ENCODE results near the gene FGA.

FGA gene

DNA sequence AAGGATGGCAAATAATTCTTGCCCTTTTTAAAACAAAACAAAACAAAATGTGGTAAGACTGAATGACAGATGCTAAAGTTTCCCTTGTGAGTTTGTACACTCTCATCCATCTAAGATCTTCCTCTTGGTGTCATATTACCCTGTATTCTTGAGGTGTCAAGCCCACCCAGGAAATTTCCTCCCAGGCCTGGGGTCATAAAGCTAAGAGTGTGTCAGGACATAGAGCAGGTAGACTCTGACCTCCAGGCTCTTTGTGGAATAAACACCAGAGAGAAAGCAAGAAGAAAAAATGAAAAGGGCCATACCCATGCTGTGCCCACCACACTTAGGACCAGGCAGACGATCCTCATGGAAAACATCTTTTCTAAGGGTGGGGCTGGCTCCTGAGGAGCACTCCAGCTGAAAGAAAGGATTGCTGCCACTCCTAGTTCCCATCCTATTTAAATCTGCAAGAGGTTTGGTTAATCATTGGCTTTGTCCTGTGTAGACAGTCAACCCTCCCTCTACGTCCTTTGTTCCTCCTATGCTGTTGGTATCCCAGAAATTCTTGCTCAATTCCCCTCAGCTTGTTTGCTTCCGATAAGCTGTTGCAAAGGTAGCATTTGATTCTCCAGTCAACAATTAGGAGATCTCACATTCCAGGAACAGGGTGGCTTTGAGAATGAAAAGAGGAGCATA lies at the start of gene FGA:
FGA (minus strand) TSS at position 414 of the 678 bp plus-strand sequence; CDS start at position 359, 55 bp downstream.
- no peak for DNase-seq

DNA sequence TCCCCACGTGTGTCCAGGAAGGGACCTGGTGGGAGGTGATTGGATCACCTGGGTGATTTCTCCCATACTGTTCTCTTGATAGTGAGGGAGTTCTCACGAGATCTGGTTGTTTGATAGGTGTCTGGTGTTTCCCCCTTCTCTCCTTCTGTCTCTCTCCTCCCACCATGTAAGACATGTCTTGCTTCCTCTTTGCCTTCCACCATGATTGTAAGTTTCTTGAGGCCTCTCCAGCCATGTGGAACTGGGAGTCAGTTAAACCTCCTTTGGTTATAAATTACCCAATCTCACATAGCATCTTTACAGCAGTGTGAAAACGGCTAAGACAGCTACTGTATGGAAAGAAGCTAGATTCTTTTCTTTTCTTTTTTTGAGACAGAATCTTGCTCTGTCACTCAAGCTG lies 43.5 kb upstream of the FGA start:
- no peak for DNase-seq

DNA sequence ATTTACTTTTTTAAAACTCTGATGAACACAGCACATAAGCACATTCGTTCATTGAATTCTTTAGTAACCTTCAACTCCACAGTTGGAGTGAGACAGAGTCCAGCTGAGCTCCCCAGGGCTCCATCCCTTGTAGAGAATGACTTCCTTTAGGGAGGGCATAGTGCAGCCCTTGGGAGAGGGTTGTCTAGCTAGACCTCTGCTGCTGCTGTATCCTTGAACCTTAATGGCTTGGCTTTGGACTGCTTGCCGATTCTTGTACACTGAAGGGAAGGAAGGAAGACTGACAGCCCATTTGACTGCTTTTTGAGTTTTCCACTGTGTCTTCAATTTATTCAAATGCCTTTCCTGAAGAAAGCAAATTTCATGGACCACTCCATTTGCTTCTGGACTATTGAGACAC lies 41.3 kb upstream of the FGA start:
- no peak for DNase-seq

DNA sequence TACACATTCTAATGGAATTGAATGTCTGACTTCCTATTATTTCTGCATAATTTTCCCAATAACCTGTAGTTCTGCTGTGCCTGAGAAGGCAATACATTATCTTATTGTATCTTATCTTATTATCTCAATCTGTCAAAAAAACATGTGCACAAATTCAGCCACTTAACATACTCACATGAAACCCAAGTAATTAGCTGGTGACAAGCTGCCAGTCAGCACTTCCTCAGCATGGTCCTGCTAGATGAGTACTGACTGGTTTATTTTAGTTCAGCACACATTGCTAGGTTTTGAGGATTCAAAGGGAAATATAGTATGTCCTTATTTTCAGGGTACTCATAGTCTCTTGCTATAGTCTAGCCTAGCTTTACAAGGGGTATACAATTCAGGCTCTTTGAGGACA lies 39.8 kb upstream of the FGA start:
- no peak for DNase-seq

DNA sequence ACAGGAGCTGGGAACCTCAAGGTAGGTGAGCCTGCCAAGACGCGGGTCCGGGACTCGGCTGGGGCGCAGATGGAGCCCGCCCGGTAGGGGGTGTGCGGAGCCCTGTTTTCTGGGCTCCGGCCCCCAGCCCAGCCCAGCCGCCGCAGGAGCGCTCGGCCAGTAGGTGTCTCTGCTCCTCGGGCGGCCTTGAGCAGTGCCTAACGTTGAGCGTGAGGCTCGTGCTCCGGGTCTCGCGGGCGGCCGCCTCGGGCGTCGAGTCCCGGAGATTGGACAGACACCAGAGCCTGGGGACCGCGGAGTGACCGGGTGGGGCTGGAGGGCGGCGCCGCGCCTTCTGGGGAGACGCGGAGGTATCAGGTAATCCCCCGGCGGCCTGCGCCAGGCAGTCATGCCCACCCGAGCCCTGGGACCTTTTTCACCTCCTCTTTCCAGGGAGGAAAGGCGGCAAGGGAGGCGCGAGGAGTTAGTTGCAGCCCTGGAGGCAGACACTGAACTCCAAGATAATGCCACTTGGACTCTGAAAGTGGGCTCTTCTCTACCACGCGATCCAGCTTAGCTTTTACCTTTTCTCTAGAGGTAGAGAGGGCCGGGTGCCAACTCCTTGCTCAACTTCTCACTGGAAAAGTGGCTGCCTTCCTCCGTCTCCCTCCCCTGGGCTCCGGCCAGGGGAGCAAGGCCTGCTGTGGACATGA lies 36.4 kb upstream of the FGA start:
- no peak for DNase-seq

DNA sequence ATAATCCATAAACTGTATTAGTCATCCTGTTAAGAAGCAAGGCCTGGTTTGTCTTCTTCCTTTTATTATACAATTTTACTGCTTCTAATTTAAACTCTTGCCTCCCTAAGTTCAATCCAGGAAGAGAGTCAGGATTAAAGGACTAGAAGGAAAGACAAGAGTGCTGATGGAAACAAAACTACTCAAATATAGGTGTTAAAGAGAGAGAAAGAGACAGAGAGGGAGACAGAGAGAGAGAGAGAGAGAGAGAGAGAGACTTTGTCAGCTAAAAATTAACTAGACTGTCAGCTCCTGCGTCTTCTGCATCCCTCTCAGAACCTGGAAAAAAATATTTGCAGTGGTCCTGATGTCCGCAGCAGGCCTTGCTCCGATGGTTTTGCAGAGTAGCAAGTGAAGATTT lies 35.4 kb upstream of the FGA start:
- DNase-seq = no peak

DNA sequence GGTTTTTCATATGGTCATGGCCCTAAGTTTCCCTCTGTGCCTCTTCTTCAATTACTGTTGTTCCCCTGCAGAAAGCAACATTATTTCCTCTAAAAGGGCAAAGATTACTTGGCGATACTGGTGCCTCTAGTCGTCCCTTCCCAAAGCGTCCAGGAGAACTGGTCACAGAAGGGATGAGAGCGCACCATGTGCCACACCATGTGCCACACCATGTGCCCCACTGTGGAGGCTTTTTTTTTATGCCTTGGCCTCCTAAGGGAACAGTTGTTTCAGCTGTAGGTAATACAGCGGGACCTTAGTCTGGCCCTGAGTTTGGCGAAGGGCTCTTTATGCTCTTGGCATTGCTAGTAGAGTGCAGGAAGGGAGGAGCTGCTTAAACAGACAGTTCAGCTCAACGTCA lies 33.5 kb upstream of the FGA start:
- no peak for DNase-seq

DNA sequence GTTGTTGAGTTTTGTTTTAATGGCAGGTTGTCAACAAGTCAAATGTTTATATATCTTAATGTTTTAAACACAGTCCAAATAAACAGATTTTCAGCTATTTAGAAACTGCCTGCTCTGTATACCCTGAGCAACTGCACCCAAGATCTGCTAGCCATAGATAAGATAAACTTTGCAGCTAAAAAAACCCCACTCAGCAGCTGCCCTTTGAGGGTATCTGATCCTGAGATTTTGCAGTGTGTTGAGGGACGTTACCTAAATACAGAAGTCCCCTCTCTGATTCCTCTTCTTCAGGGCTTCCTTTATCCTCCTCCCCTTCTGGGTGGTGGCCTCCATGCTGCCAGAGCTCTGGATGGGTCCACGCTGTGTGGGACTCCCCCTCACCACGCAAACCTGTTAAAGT lies 32.9 kb upstream of the FGA start:
- DNase-seq = no peak

DNA sequence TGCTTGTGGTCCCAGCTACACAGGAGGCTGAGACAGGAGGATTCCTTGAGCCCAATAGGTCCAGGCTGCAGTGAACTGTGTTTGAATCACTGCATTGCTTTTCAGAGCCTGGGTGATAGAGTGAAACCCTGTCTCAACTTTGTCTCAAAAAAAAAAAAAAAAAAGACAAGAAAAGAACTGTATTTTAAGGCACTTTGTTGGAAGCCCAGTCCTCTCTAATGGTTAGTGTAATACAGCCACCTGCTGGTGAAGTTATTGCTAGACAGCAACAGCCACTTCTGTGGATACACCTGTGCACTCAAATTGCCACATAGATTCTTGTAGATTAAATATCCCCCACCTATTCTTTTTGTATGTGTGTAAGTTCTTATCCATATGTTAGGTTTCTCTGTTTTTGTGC lies 32.1 kb upstream of the FGA start:
- no peak for DNase-seq

DNA sequence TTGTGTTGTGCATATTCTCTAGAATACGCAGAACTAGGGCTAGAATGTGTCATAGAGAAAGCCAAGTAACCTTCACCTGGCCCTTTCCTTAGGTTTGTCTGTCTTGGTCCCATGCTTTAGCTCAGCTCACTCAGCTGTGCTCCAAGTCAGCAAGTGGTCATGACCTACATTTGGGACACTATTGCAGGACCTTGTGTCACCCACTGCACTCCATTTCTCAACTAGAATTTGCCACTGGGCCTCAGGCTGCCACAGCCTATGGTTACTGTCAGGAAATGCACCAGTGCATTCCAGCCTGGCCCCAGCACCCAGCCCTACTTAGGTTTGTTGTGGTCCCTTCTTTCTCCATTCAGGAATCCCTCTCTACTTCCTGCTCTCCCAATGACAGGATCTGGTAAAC lies 29.6 kb upstream of the FGA start:
- DNase-seq = no peak

DNA sequence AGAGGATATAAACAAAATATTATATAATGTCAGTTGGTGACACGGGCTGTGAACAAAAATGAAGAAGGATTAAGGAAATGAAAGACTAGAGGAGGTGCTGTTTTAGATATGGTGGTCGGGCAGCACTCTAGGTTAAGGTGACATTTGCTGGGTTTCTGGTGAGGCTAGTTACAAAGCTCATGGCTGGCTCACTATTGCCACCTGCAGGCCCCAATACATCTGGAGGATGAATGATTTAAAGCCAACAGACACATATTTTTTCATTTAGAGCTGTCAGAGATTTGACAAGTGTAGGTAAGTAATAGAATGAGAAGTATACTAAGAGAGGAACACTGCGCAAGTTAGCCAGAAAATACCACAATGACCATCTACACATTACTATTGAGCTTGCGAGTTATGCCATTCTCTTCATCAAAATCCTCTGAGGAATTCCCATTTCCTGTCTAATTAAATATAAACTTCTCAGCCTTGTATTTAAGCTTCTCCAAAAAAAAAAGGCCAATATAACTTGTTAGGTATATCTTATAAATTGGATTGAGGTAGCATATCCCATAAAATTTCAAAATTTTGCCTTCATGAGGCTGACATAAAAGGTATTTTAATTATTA lies 28.3 kb upstream of the FGA start:
- no peak for DNase-seq

DNA sequence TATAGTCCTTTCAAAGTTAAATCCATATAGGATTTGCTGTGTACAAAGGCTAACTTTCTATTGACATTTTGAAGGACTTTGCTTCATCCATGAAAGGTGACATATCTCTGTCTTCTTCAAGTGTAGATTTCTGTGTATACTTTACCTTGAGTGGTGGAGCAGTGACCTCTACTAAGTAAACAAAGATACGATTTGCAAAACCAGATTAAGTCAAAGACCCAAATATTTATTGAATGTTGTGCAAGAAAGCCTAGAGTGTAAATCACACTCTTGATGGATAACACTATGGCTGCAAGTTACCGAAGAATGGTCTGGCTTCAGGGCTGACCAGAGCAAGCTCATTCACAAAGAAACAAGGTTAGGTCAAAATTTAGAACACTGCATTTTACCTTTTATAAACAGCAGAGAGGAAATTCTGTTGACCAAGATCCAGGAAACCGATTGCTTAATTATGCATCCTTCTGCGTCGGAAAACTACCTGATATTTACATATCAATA lies 27.3 kb upstream of the FGA start:
- no peak for DNase-seq

DNA sequence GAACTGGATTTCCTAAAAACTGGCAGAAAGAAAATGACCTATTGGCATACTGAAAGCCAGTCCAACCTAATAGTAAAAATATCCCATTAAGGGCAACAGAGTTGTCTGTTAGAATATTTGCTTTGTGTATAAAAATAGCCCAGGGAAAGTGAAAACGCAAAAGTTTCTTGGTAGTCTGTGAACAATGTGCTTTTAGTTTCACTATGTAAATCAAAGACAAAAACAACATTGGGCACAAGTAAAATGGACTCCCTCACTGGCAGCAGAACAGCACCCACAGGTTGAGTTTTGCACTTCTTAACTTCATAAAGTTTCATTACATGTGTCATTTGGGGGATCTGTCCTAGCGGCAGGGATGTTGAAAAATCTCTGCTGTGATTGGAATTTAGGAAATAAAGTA lies 26.2 kb upstream of the FGA start:
- no peak for DNase-seq

DNA sequence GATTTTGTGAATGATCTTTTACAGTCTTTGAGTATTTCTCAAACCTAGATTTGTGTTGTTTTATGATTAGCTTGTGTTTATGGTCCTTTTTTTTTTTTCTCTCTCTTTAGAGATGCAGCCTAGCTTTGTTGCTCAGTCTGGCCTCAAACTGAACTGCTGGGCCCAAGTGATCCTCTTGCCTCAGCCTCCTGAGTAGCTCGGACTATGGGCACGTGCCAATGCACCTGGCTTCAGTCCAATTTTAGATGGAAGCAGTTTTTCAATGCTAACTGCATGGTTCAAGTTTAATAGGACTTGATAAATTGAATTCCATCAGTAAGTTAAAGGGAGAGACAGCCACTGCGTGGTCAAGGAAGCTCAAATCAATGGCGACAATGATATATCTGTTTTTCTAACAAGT lies 25.7 kb upstream of the FGA start:
- DNase-seq = no peak

DNA sequence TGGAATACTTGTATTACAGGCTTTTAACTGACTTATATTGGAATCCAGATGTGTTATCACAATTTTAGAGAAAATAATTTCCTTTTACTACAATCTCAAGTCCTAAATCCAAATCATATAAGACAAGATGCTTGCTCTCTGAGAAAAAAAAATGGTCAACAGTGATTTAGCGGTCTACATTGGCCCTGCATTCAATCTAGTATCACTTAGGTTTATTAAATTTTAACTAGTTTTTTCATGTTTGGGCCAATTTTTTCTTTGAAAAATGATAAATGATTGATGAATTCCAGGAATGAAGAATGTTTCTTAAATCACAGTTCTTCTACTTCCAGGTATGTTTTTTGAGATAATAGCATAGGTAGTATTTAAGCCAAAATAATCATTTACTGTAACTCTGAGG lies 24.7 kb upstream of the FGA start:
- no peak for DNase-seq

DNA sequence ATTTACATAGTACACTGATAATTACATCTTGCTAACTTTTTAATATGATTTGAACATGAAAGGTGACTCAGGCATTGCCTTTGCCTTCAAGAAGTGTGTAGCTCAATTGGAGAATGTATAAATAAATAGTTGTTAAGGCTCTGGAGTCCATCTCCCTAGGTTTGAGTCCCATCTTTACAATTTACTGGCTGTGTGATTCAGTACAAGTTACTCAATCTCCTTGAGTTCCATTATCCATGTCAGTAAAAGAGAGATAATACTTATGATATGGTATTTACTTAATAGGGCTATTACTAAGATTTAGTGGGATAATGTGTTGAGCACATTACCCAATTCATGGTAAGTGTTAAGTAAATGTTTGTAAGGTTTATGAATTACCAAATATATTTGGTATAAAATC lies 23.8 kb upstream of the FGA start:
- DNase-seq = no peak

DNA sequence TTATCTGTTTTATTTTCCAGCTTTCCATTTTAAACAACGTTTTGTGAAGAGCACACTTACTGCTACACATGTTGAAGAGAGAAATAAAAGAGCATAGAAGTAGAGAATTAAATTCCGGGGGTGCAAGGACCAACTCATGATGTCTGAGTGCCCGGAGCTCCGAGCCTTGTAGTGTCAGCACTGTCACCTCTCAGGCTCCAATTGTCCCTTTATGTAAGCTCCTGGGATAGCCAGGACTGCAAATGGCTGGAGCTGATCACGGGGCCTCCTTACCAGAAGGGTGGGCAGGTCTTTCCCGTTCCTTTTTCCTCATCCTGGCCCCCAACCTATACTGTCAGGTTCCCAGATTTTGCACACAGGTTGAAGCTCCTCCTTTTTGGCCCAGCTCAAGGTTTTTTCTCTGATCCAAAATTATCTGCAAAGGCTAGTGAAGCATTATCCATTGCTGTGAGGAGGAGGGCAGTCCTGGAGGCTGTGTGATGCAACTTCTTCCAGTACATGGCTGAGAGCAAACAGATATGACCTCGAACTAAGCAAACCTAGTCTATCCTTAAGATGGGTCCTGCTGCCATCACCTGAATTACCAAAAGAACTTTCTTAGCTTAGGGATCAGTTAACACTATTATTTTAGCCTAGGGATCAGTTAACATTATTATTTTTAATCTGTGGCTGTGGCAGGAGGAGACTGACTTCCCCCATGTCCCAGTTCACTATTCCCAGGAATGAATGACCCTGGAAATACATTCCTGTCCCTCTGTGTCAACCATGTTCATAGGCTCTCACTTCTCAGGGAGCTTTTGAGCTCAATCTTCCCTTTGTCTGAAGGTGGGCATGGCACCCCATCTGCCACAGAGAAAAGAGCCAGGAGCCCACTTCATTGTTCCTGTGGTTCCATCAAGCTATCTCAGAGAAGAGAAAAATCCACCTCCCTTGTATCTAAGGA lies 22.2 kb upstream of the FGA start, which contains the start of gene FGG:
FGG (minus strand) TSS at position 185 of the 943 bp plus-strand sequence; CDS start at position 138, 47 bp downstream.
- DNase-seq = no peak

DNA sequence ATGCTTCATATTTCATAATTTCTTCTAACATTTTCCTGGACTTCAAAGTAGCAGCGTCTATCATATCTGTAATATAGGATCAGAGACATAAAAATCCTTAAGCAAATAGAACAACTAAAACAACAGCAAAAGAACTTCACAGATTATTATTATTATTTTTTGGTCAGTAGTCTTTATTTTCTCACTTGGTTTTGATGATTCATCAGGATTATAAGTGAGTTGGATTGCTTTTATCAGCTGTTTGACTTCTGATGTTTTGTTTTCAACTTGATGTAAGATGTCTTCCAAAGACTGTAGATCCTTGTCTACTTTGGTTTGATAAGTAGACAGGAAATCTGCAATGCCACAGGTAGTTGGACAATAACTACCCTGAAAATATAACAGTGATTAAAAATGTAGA lies 21.3 kb upstream of the FGA start:
- no peak for DNase-seq

DNA sequence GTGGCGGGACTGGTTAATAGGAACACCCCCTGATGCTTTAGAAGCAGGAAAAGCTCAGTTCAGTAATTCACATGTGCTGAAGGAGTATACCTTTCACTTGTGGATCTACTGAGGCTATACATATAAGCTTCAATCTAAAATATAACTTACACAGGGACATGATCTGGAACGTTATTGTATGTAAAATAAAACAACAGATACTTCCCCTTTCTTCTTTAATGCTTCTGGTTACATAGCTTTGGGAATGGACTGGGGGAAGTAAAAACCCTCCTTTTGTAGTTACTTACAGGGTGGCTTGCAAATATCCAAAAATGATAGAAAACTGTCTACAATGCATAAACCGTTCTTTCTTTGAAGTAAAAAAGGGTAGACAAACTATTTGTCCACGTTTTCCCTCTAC lies 20.0 kb upstream of the FGA start:
- no peak for DNase-seq

DNA sequence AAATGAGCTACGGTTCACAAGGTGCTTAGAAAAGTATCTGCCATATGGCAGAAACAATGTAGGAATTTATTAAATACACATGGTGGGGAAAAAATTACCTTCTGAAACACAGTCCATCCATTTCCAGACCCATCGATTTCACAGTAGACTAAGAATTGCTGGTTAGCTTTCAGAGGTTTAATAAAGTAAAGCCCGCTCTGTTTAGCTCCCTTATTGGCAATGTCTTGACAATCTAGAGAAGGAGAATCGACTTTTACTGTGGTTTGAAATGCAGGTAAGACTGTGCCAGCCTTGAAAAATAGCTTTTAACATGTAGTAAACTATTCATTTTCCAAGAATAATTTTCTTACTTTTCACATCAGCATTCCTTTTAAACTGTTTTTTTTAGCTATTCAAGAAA lies 19.0 kb upstream of the FGA start:
- DNase-seq = no peak

DNA sequence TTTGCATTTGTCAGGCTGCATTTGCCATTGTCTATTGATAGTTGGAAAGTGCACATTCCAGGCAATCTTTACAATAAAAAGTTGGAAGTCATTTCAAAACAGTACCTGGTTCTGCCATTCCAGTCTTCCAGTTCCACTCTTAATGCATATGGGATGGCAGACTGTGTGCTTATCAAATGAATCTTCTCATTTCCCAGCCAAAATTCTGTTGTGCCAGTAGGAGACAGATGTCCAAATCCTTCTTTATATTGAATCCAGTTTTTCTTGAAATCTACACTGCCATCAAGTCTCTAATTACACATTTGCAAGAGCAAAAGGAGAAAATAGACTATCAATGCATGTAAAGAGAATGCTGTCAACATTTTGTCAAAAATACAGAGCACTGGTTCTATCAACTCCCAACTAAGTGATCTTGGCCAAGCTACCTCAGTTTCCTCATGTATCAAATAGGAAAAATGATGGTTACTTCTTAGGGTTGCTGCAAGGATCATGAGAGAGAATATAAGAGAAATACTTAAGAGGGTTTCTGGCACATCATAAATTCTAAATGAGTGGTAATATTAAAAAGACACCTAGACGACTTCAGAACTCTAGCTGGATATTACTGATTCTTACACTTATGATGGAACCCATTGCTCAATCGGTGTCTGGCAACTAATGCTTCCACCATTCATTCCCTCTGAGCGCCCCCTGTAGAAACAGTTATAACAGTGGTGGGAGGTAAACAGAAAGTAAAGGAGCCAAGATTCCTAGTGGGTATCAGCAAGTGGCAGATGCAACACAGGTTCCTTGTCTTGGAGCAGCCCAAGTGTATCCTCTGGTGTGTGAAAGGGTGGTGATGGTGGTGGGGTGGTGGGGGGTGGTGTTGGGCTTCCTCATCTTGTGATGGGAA lies 18.1 kb upstream of the FGA start:
- DNase-seq = no peak
